Measurements from ENCODE around the gene SPTLC2. TPM values are rescaled to one million over a fixed set of nuclear protein-coding genes. Genes with fewer than 3 reads are reported as not detected.

SPTLC2 gene
- total and polyA plus RNA-seq, 2 experiments from 2014 or later, result 33.6 to 34.2 TPM

DNA sequence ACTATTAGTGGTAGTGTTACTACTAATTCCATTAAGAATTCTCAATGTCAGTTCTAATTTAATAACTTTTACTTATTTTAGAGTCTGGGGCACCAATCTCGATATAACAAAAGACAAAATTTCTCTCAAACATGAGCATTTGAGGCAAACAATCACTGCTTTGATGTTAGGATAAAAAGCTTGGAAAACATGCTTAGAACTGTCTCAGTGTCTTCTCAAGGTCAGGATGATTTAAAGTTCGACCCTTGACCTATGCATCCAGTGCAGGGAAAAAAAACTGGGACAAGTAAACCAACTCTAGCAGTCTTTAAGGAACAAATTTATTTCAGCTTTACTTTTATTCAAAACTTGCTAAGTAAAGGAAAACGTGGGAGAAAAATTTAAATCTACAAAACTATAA is 31.1 kb downstream of the SPTLC2 start:
- Histone ChIP-seq H3K27ac (no peak overlapping the region), H3K79me2 (peaks cover 88% of the 10 kb centered on the region), H4K20me1 (ENCODE audit: insufficient read depth, poor library complexity, severe bottlenecking) (no peaks in the 10 kb centered on the region), H3K4me2 (no peak overlapping the region), H3K4me3 (no peak overlapping the region), H2AFZ (no peak overlapping the region), H3K9me3 (ENCODE audit: low read depth) (no peaks in the 10 kb centered on the region), H3K9me2 (replicated peaks; ENCODE audit: insufficient read depth) (no peaks in the 10 kb centered on the region), H3K4me1 (ENCODE audit: insufficient read depth) (no peaks in the 10 kb centered on the region), H3K27me3 (no peaks in the 10 kb centered on the region), H3K36me3 (replicated peaks; ENCODE audit: insufficient read depth, low read depth) (no peaks in the 10 kb centered on the region)
- no peak for DNase-seq (ENCODE audit: low spot score)
- WGBS (ENCODE audit: low lambda C conversion rate, missing lambda C conversion rate), result 84% methylated on average over 3 of the region's 3 CpGs
- TF ChIP-seq, protein P1, sequence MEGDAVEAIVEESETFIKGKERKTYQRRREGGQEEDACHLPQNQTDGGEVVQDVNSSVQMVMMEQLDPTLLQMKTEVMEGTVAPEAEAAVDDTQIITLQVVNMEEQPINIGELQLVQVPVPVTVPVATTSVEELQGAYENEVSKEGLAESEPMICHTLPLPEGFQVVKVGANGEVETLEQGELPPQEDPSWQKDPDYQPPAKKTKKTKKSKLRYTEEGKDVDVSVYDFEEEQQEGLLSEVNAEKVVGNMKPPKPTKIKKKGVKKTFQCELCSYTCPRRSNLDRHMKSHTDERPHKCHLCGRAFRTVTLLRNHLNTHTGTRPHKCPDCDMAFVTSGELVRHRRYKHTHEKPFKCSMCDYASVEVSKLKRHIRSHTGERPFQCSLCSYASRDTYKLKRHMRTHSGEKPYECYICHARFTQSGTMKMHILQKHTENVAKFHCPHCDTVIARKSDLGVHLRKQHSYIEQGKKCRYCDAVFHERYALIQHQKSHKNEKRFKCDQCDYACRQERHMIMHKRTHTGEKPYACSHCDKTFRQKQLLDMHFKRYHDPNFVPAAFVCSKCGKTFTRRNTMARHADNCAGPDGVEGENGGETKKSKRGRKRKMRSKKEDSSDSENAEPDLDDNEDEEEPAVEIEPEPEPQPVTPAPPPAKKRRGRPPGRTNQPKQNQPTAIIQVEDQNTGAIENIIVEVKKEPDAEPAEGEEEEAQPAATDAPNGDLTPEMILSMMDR (IDR thresholded peaks at IDR 0.05; ENCODE audit: poor library complexity), result no peak
- no peak for TF ChIP-seq EZH2phosphoT487 (IDR thresholded peaks at IDR 0.05; ENCODE audit: low read depth, severe bottlenecking, unreplicated experiment)
- TF ChIP-seq EZH2 (IDR thresholded peaks at IDR 0.05; ENCODE audit: borderline replicate concordance), result no peak

DNA sequence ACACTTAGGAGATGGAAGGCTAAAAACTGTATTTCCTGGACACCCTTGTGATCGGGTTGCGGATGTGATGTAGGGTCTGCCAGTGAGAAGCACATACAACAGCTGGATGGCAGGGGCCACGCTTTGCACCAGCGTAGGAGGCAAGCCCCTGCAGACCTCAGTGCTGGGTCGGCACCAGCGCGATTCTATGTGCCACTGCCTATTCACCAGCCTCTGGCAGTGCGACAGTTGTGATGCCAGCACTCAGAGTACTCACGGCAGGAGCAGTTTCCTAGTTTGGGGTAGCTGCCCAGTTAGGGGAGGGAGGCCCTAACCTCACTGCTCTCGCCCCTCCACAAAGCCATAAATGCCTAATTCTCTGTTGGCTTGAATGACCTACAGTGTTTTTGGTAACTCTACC is 31.6 kb downstream of the SPTLC2 start:
- H3K36me3 ChIP-seq (replicated peaks; ENCODE audit: insufficient read depth, low read depth), result no peaks in the 10 kb centered on the region
- H3K27ac ChIP-seq, result no peak overlapping the region
- H3K9me2 ChIP-seq (replicated peaks; ENCODE audit: insufficient read depth), result no peaks in the 10 kb centered on the region
- no peak overlapping the region for H3K4me2 ChIP-seq
- 89% methylated on average over 10 of the region's 10 CpGs for WGBS (ENCODE audit: low lambda C conversion rate, missing lambda C conversion rate)
- no peak for DNase-seq (ENCODE audit: low spot score)
- H3K79me2 ChIP-seq, result peaks cover 92% of the 10 kb centered on the region
- H3K27me3 ChIP-seq, result no peaks in the 10 kb centered on the region
- TF ChIP-seq, protein P1 (IDR thresholded peaks at IDR 0.05; ENCODE audit: poor library complexity), result no peak
- TF ChIP-seq EZH2 (IDR thresholded peaks at IDR 0.05; ENCODE audit: borderline replicate concordance) (no peak), EZH2phosphoT487 (IDR thresholded peaks at IDR 0.05; ENCODE audit: low read depth, severe bottlenecking, unreplicated experiment) (no peak)
- no peaks in the 10 kb centered on the region for H3K9me3 ChIP-seq (ENCODE audit: low read depth)
- no peaks in the 10 kb centered on the region for H3K4me1 ChIP-seq (ENCODE audit: insufficient read depth)
- H2AFZ ChIP-seq, result no peak overlapping the region
- H4K20me1 ChIP-seq (ENCODE audit: insufficient read depth, poor library complexity, severe bottlenecking), result no peaks in the 10 kb centered on the region
- H3K4me3 ChIP-seq, result no peak overlapping the region

DNA sequence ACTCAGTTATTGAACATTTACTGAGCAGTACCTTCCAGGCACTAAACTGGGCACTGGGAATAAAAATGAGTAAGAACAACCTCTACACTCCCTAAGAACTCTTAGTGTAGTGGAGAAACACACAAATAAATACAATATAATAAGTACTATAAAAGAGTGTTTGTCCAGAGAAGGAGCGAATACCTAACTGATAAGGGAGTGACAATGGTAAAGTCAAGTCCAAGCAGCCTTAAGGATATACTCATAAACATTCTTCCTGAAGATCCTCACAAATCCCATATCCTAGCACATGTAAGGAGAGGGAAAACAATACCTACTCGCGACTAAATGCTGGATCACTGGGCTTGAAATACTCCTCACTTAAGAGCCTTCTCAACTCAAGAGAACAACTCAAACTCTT is 32.8 kb downstream of the SPTLC2 start:
- H3K79me2 ChIP-seq, result peaks cover 90% of the 10 kb centered on the region
- H3K27ac ChIP-seq, result no peak overlapping the region
- no peaks in the 10 kb centered on the region for H4K20me1 ChIP-seq (ENCODE audit: insufficient read depth, poor library complexity, severe bottlenecking)
- no peak overlapping the region for H2AFZ ChIP-seq
- H3K9me3 ChIP-seq (ENCODE audit: low read depth), result no peaks in the 10 kb centered on the region
- WGBS (ENCODE audit: low lambda C conversion rate, missing lambda C conversion rate), result 56% methylated on average over 3 of the region's 3 CpGs
- H3K4me2 ChIP-seq, result no peak overlapping the region
- no peak for TF ChIP-seq EZH2phosphoT487 (IDR thresholded peaks at IDR 0.05; ENCODE audit: low read depth, severe bottlenecking, unreplicated experiment)
- no peak for TF ChIP-seq EZH2 (IDR thresholded peaks at IDR 0.05; ENCODE audit: borderline replicate concordance)
- TF ChIP-seq, protein P1 (IDR thresholded peaks at IDR 0.05; ENCODE audit: poor library complexity), result no peak
- H3K9me2 ChIP-seq (replicated peaks; ENCODE audit: insufficient read depth), result no peaks in the 10 kb centered on the region
- no peak for DNase-seq (ENCODE audit: low spot score)
- no peak overlapping the region for H3K4me3 ChIP-seq
- no peaks in the 10 kb centered on the region for H3K4me1 ChIP-seq (ENCODE audit: insufficient read depth)
- no peaks in the 10 kb centered on the region for H3K36me3 ChIP-seq (replicated peaks; ENCODE audit: insufficient read depth, low read depth)
- H3K27me3 ChIP-seq, result no peaks in the 10 kb centered on the region

DNA sequence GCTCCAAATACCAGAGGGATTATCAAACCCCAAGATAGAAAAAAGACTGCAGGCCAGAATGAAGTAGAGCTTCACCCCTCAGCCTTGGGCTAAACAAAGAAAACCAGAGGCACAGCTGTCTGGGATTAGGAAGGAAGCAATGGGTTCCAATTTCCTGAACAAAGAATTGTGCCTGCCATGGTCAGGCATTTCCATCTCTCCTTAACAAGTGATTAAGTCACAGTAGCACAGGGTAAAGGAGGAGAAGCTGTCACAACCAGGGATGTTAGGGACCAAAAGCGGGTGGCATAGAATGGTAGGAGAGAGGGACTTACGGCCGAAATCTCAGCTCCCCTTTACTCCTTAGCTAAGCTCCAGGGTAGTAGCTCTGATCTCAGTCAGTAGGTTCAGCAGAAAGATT is 33.9 kb downstream of the SPTLC2 start:
- Histone ChIP-seq H3K36me3 (replicated peaks; ENCODE audit: insufficient read depth, low read depth) (no peaks in the 10 kb centered on the region), H3K4me1 (ENCODE audit: insufficient read depth) (no peaks in the 10 kb centered on the region), H4K20me1 (ENCODE audit: insufficient read depth, poor library complexity, severe bottlenecking) (no peaks in the 10 kb centered on the region), H2AFZ (no peak overlapping the region), H3K4me3 (no peak overlapping the region), H3K27ac (no peak overlapping the region), H3K9me2 (replicated peaks; ENCODE audit: insufficient read depth) (no peaks in the 10 kb centered on the region), H3K27me3 (no peaks in the 10 kb centered on the region), H3K79me2 (peaks cover 81% of the 10 kb centered on the region), H3K9me3 (ENCODE audit: low read depth) (no peaks in the 10 kb centered on the region), H3K4me2 (no peak overlapping the region)
- no peak for DNase-seq (ENCODE audit: low spot score)
- WGBS (ENCODE audit: low lambda C conversion rate, missing lambda C conversion rate), result 88% methylated on average over 3 of the region's 3 CpGs
- TF ChIP-seq EZH2 (IDR thresholded peaks at IDR 0.05; ENCODE audit: borderline replicate concordance), result no peak
- TF ChIP-seq, protein P1 (IDR thresholded peaks at IDR 0.05; ENCODE audit: poor library complexity), result no peak
- no peak for TF ChIP-seq EZH2phosphoT487 (IDR thresholded peaks at IDR 0.05; ENCODE audit: low read depth, severe bottlenecking, unreplicated experiment)
